Endometrium (tissue), 2 donors: Measurements from ENCODE around the gene MRPL12.

Experiments
- FAIRE-seq: peaks from 2 replicates; lab custom pipeline; 2012; peaks lifted over from hg19 to GRCh38; lab: Jason Lieb, UNC
- donor health status: control.
- donor health status: control.

The MRPL12 gene

GRCh38 chr17:81701288-81702071 is 1.7 kb upstream of the MRPL12 start:
- no peak for FAIRE-seq

- no peak for FAIRE-seq
Measured at GRCh38 chr17:81703747-81704654, 834 bp downstream of the MRPL12 start.

- no peak for FAIRE-seq
Measured at GRCh38 chr17:81705518-81706231, 2.5 kb downstream of the MRPL12 start.

- FAIRE-seq = no peak
Measured at GRCh38 chr17:81706232-81706611, 3.1 kb downstream of the MRPL12 start.

GRCh38 chr17:81706757-81707624 is 3.8 kb downstream of the MRPL12 start:
- FAIRE-seq = no peak

- FAIRE-seq = no peak
Measured at GRCh38 chr17:81707725-81708646, 4.8 kb downstream of the MRPL12 start.

GRCh38 chr17:81708739-81709185 is 5.6 kb downstream of the MRPL12 start:
- no peak for FAIRE-seq

- no peak for FAIRE-seq
Measured at GRCh38 chr17:81710514-81711308, 7.5 kb downstream of the MRPL12 start.

GRCh38 chr17:81711814-81712467 is 8.8 kb downstream of the MRPL12 start, which contains the start of gene SLC25A10:
TSS of gene SLC25A10 (plus strand) at chr17:81712284. CDS start at chr17:81712427, 143 bp downstream.
- FAIRE-seq = no peak

GRCh38 chr17:81712468-81713003 is 9.4 kb downstream of the MRPL12 start:
- FAIRE-seq = no peak

- no peak for FAIRE-seq
Measured at GRCh38 chr17:81713004-81713555, 9.9 kb downstream of the MRPL12 start.

GRCh38 chr17:81713556-81714411 is 10.6 kb downstream of the MRPL12 start:
- FAIRE-seq = no peak

- no peak for FAIRE-seq
Measured at GRCh38 chr17:81714412-81715106, 11.4 kb downstream of the MRPL12 start.

GRCh38 chr17:81715107-81715871 is 12.1 kb downstream of the MRPL12 start:
- FAIRE-seq = no peak

GRCh38 chr17:81715872-81716673 is 12.9 kb downstream of the MRPL12 start:
- FAIRE-seq = no peak
